Endothelial cell of umbilical vein (primary cell): ENCODE results near the gene RAB3GAP2. TPM values are rescaled to one million over a fixed set of nuclear protein-coding genes. Genes with fewer than 3 reads are reported as not detected.

Source experiments
- BruUV-seq: library from RNA; stranded (reverse); fragments of 400-500 nt; replicated peaks from 2 replicates; lab custom pipeline; 2021; lab: Mats Ljungman, UMichigan
- CTCF ChIA-PET: fragments of 300-600, 350-600 bp; sonication (Branson Sonifier 250); formaldehyde crosslinking; loops from one replicate; lab custom pipeline; 2021; ENCODE audit warnings: antibody characterized with exemption, inconsistent platforms; lab: Charles Lee
- POLR2A ChIA-PET: fragments of 300-600, 350-600 bp; sonication (Branson Sonifier 250); formaldehyde crosslinking; loops from one replicate; lab custom pipeline; 2021; ENCODE audit warnings: antibody characterized with exemption, inconsistent platforms; lab: Charles Lee
- DNase-seq: peaks from one replicate; pipeline ENCODE4 v3.0.0-alpha.2; 2011; ENCODE audit warnings: low read depth, low spot score
- FAIRE-seq: peaks from 2 replicates; lab custom pipeline; 2011; peaks lifted over from hg19 to GRCh38; lab: Jason Lieb, UNC
- H2AFZ ChIP-seq: 2 replicates; pipeline ENCODE4 v1.6.0; 2012; ENCODE audit warnings: low read depth, low read length, control low read depth, inconsistent platforms
- H3K27ac ChIP-seq: 2 replicates; pipeline ENCODE4 v1.5.1; 2011; ENCODE audit warnings: low read depth, mild to moderate bottlenecking, control low read depth, low read length, moderate library complexity; ENCODE audit not compliant: insufficient read depth
- H3K27me3 ChIP-seq, 2 experiments: 2 replicates each; pipeline versions ENCODE4 v1.6.0 to v1.6.1; 2011; ENCODE audit warnings: low read length in 2 of 2, mixed read lengths in 1 of 2; ENCODE audit not compliant: control insufficient read depth in 2 of 2, insufficient read depth in 2 of 2
- H3K36me3 ChIP-seq, 2 experiments: 2 replicates in 1 of 2; 3 replicates in 1 of 2; pipeline ENCODE4 v1.5.1; 2011; ENCODE audit warnings: low read length in 2 of 2, mild to moderate bottlenecking in 1 of 2, moderate library complexity in 1 of 2; ENCODE audit not compliant: control insufficient read depth in 2 of 2, insufficient read depth in 2 of 2; ENCODE audit errors: extremely low read depth in 1 of 2
- H3K4me1 ChIP-seq: 3 replicates; pipeline ENCODE4 v1.5.1; 2011; ENCODE audit warnings: mild to moderate bottlenecking, low read length; ENCODE audit not compliant: control insufficient read depth, insufficient read depth; ENCODE audit errors: extremely low read depth
- H3K4me2 ChIP-seq: 2 replicates; pipeline ENCODE4 v1.6.1; 2011; ENCODE audit warnings: low read length, control low read depth, mixed read lengths; ENCODE audit not compliant: insufficient read depth
- H3K4me3 ChIP-seq, 3 experiments: fragments of 200-600 bp in 1 of 3; sonication (generic), shearing (Covaris generic) in 1 of 3; replicated peaks in 1 of 3; 2 replicates each; pipeline ENCODE4 v1.5.1; 2011 to 2016; ENCODE audit warnings: control low read depth in 3 of 3, low read length in 3 of 3, mild to moderate bottlenecking in 2 of 3, inconsistent platforms in 1 of 3, low read depth in 1 of 3, moderate library complexity in 1 of 3; ENCODE audit not compliant: insufficient read depth in 1 of 3
- H3K79me2 ChIP-seq: 2 replicates; pipeline ENCODE4 v1.6.0; 2012; ENCODE audit warnings: low read length, inconsistent platforms; ENCODE audit not compliant: control insufficient read depth, insufficient read depth
- H3K9ac ChIP-seq: replicated peaks from 2 replicates; pipeline ENCODE3; 2011; ENCODE audit warnings: low read length, control low read depth; ENCODE audit not compliant: insufficient read depth; ENCODE audit errors: extremely low read depth
- H3K9me1 ChIP-seq: replicated peaks from 3 replicates; pipeline ENCODE4 v1.6.0; 2011; ENCODE audit warnings: mild to moderate bottlenecking, low read length; ENCODE audit not compliant: control insufficient read depth, insufficient read depth; ENCODE audit errors: extremely low read depth
- H3K9me3 ChIP-seq: replicated peaks from 2 replicates; pipeline ENCODE4 v1.5.1; 2012; ENCODE audit warnings: low read length, inconsistent platforms; ENCODE audit not compliant: control insufficient read depth, insufficient read depth
- H4K20me1 ChIP-seq: replicated peaks from 2 replicates; pipeline ENCODE3; 2011; ENCODE audit warnings: mild to moderate bottlenecking, low read length; ENCODE audit not compliant: control insufficient read depth, insufficient read depth; ENCODE audit errors: extremely low read depth
- CTCF ChIP-seq, 2 donors: IDR thresholded peaks; 1 replicate in 1 of 2; 2 replicates in 1 of 2; pipeline ENCODE4 v1.5.1; 2011; ENCODE audit warnings: low read length in 2 of 2, mild to moderate bottlenecking in 2 of 2, moderate library complexity in 2 of 2, control low read depth in 1 of 2, inconsistent platforms in 1 of 2, low read depth in 1 of 2; ENCODE audit not compliant: insufficient read depth in 1 of 2; ENCODE audit errors: extremely low read depth in 1 of 2
- EZH2 ChIP-seq: IDR thresholded peaks from 2 replicates; pipeline ENCODE4 v1.6.1; 2012; ENCODE audit warnings: borderline replicate concordance, low read depth, mild to moderate bottlenecking, moderate library complexity, low read length, inconsistent platforms; ENCODE audit not compliant: severe bottlenecking
- FOS ChIP-seq: IDR thresholded peaks from 2 replicates; pipeline ENCODE4 v1.6.1; 2011; ENCODE audit warnings: mild to moderate bottlenecking, low read length, moderate library complexity, borderline replicate concordance; ENCODE audit not compliant: insufficient read depth
- GATA2 ChIP-seq: IDR thresholded peaks from 2 replicates; pipeline ENCODE4 v1.7.0; 2011; ENCODE audit warnings: low read depth, mild to moderate bottlenecking, moderate library complexity, mixed read lengths, low read length; ENCODE audit not compliant: insufficient read length, insufficient read depth
- JUN ChIP-seq: IDR thresholded peaks from 2 replicates; pipeline ENCODE4 v1.6.1; 2011; ENCODE audit warnings: borderline replicate concordance, low read depth; ENCODE audit not compliant: insufficient read length, insufficient read depth
- MYC ChIP-seq: IDR thresholded peaks from one replicate; pipeline ENCODE4 v1.6.1; 2011; ENCODE audit warnings: mild to moderate bottlenecking, low read depth, low read length
- POLR2A ChIP-seq: IDR thresholded peaks from 2 replicates; pipeline ENCODE4 v1.6.1; 2012; ENCODE audit warnings: low read depth, mild to moderate bottlenecking, control low read depth, low read length
- POLR2AphosphoS5 ChIP-seq: IDR thresholded peaks from 2 replicates; pipeline ENCODE4 v1.6.1; 2012; ENCODE audit warnings: low read depth, mild to moderate bottlenecking, control low read depth, low read length, moderate library complexity; ENCODE audit not compliant: insufficient read depth
- dilution Hi-C: fragments of 300-500 bp; cut with MboI; formaldehyde crosslinking; loops from one replicate; pipeline ENCODE4 v1.15.0; 2019; ENCODE audit warnings: low sequenced_read_pairs; ENCODE audit not compliant: extremely low pct_ligation_motif_present
- intact Hi-C: fragments of 100-400 bp; cut with micrococcal nuclease; formaldehyde crosslinking; loops from one replicate; pipeline ENCODE4 v1.10.0; 2022
- polyA plus RNA-seq, 4 experiments: library from polyadenylated mRNA; depleted of rRNA in 3 of 4; stranded (reverse) in 3 of 4; unstranded in 1 of 4; fragments of >200 nt; gene quantifications; 2 replicates each; pipeline versions ENCODE4 v1.2.1 to v1.2.3, GENCODE V29; 2011 to 2012; ENCODE audit warnings: missing spikeins in 1 of 4
- total RNA-seq: library from RNA; stranded (reverse); gene quantifications from 2 replicates; pipeline ENCODE4 v1.2.3, GENCODE V29; 2021
- TF ChIP-seq, protein P1 (sequence below): IDR thresholded peaks from 2 replicates; pipeline ENCODE4 v1.6.1; 2011; ENCODE audit not compliant: insufficient read depth, insufficient read length

The RAB3GAP2 gene
- total and polyA plus RNA-seq, 2 donors (not counting 3 experiments of a cell fraction or from before 2014, with no cell fraction given), result 11.1 to 37.4 TPM

GRCh38 chr1:220291580-220291979 is 19.3 kb upstream of the RAB3GAP2 start:
- intact Hi-C loops, result loop anchor here (10.0 kb wide), 1 partner anchor 297 kb away; no protein-coding TSS in a partner anchor
- Histone ChIP-seq H3K4me2 (no peak overlapping the region), H3K4me3 (no peak overlapping the region), H3K9ac (no peak overlapping the region), H3K36me3 (no peaks in the 10 kb centered on the region), H3K27me3 (peaks cover 10 to 17% of the 10 kb centered on the region in 2 experiments), H3K9me3 (no peaks in the 10 kb centered on the region), H2AFZ (no peak overlapping the region), H3K9me1 (no peaks in the 10 kb centered on the region), H3K27ac (no peak overlapping the region), H3K79me2 (no peaks in the 10 kb centered on the region), H3K4me1 (no peaks in the 10 kb centered on the region), H4K20me1 (no peaks in the 10 kb centered on the region)
- ChIA-PET CTCF (interaction anchor here (0.9 to 2.3 kb wide), 2 partner anchors 11 to 22 kb away, joined by 3 to 25 read pairs; no protein-coding TSS in a partner anchor), POLR2A (no interaction called here)
- dilution Hi-C loops, result no loop called here
- DNase-seq (no peak), FAIRE-seq (no peak)
- TF ChIP-seq POLR2AphosphoS5, result no peak
- TF ChIP-seq CTCF (IDR thresholded peaks at IDR 0.05; ENCODE audit: extremely low read depth in 1 of 2, insufficient read depth in 1 of 2, low read depth in 1 of 2, low read length in 2 of 2), result no peak
- TF ChIP-seq MYC, result no peak
- TF ChIP-seq, protein P1, sequence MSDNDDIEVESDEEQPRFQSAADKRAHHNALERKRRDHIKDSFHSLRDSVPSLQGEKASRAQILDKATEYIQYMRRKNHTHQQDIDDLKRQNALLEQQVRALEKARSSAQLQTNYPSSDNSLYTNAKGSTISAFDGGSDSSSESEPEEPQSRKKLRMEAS, result no peak
- no peak for TF ChIP-seq EZH2
- TF ChIP-seq JUN, result no peak
- no peak for TF ChIP-seq FOS
- no peak for TF ChIP-seq POLR2A
- TF ChIP-seq GATA2, result no peak
- no TSS peak for BruUV-seq
